Posterior cingulate gyrus (tissue), 11 donors: ENCODE data around the gene EXOC6.
A peak's percentile ranks its signal among the peaks of the same experiment; 100 is the strongest.

Source experiments
- DNase-seq, 10 donors: peaks; one replicate each; pipeline versions ENCODE4 v3.0.0 to v3.0.0-alpha.2; 2020 to 2021; ENCODE audit warnings: mixed read lengths in 3 of 10
- intact Hi-C: fragments of 100-400 bp; cut with DNase I; formaldehyde crosslinking; loops from one replicate; pipeline ENCODE4 v1.15.1; 2023

EXOC6 gene

GRCh38 chr10:93072713-93073538 is 224.6 kb downstream of the EXOC6 start:
- peak in 2 of 10 donors; percentile 59 to 70 for DNase-seq
- intact Hi-C loops = no loop called here

- DNase-seq = peak in 1 of 10 donors; percentile 57
- intact Hi-C loops = no loop called here
Measured at GRCh38 chr10:93073539-93074146, 225.3 kb downstream of the EXOC6 start, which contains the start of gene CYP26A1. Gene CYP26A1 (plus strand): TSS chr10:93073893. CDS start chr10:93073935, 42 bp downstream.

DNA sequence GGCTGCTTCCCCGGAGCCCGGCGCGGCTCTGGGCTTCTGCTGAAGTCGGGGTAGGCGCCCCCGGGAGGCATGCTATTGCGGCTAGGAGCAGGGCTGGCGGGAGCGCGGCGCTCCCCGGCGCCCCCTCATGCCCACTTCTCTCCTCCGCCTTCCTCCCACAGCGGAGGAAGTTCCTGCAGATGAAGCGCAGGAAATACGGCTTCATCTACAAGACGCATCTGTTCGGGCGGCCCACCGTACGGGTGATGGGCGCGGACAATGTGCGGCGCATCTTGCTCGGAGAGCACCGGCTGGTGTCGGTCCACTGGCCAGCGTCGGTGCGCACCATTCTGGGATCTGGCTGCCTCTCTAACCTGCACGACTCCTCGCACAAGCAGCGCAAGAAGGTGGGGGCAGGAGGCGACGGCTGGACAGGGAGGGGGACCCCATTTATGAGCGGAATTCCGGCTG is 225.9 kb downstream of the EXOC6 start:
- intact Hi-C loops = no loop called here
- peak in 2 of 10 donors; percentile 8 to 70 for DNase-seq

- intact Hi-C loops = no loop called here
- peak in 2 of 10 donors; percentile 7 to 76 for DNase-seq
Measured at GRCh38 chr10:93074597-93075368, 226.5 kb downstream of the EXOC6 start.

DNA sequence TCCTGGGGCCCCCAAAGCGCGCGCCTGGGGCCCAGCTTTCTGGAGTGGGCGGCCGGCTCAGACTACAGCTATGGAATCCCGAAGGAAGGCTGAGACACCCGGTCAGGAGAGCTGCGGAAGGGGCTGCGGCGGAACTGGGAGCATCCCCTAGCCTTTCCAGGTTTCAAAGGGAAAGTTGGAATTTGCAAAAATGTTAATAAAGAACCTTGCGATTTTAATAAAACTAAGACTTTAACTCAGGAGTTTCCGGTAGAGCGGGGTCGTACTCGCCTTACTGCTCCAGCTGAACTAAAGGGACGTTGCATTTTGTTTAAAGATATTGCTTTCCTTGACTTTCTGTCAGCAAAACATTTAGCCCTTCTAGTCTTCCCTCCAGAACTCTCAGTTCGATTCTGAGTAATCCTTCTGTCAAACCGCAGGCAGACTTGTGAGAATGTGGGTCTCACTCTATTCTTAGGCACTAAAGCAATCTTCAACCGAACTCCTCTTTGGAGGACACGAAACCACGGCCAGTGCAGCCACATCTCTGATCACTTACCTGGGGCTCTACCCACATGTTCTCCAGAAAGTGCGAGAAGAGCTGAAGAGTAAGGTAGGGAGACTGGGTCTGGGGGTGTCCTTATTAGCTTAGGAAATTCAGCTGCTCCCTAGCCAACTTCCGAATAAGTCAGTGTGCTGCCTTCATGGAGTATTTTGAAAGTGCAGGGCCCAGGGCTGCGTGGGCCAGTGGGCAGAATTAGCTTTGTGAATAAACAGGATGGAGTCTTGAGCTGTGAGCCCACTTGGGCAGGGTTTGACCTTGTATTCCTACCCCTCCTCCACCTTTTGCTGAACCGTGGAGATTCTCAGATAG is 227.3 kb downstream of the EXOC6 start:
- no peak for DNase-seq
- intact Hi-C loops = no loop called here

GRCh38 chr10:93076871-93077270 is 228.6 kb downstream of the EXOC6 start:
- DNase-seq = no peak
- intact Hi-C loops = no loop called here

GRCh38 chr10:93077860-93078337 is 229.6 kb downstream of the EXOC6 start:
- intact Hi-C loops = no loop called here
- no peak for DNase-seq

- peak in 1 of 10 donors; percentile 50 for DNase-seq
- intact Hi-C loops = loop anchor here (1.0 to 5.0 kb wide), 2 partner anchors 209 to 272 kb away; no protein-coding TSS in a partner anchor
Measured at GRCh38 chr10:93079663-93080349, 231.5 kb downstream of the EXOC6 start.

DNA sequence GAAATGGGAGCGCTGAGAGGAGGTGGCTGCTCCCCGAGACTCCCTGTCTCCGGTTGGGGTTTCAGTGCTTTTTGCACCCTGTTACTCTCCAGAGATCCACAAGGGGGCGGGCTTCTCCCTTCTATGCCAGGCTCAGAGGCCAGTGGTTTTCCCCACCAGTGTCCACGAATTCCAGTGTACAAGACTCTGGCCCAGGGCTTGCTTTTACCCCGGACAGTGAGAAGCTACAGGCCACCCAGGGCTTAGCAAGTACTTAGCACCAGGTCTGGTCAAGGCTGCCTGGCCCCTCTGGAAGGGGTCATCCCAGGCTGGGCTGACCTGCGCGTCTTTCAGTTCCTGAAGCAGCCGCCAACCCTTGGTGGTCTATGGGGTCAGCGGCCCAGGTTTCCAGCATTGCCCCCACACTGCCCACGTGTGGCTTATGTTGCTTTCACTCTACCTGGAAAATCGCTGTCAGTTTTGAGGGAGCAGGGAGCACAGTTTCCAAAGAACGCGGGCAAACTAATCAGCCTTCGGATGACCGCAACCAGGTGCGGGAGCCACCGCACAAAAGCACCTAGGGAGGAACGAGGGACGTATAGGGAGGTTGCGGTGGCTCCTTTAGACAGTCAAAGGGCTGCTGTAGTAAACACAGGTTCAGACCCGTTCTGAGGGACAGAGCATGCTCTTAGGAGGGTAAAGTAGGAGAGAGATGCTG is 232.2 kb downstream of the EXOC6 start:
- peak in 8 of 10 donors; percentile 56 to 94 (median 69) for DNase-seq
- intact Hi-C loops = loop anchor here (1.0 to 5.0 kb wide), 2 partner anchors 209 to 272 kb away; no protein-coding TSS in a partner anchor

DNA sequence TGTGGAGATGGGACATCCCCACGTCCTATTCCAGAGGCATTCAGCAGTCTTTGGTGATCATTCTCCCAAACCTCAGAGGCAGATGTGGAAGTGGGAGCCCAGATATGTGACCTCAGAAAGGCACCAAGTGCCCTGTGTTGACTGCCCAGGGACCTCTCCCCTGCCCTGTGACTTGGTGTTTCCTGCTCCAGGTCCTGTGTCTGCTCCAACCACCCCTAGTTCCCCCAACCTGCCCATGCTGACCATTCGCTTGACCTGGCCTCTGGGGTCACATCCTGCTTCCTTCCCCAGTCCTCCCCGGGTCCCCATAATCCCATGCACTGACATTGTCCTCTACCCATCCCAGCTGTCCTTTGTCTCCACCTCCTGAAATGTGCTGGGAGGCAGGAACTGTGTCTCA is 233.0 kb downstream of the EXOC6 start:
- no peak for DNase-seq
- intact Hi-C loops = loop anchor here (5.0 kb wide), 1 partner anchor 271 kb away; no protein-coding TSS in a partner anchor

DNA sequence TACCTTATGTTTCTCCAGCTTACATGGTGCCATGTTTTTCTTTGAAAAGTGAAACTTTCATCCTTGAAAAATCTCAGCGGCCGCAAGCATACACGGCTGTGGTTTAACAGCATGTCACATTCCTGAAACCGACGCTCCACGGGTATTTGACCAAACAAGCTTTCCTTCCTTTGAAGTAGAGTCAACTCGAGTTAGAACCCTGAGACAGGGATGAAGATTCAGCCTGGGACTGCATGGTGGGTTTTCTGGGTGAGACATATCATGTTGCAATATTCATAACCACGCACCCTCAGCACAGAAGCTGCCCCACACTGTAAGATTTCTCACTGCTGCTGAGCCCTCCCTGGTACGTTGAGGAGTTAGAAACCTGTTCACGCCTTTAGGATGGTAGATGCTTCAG is 233.5 kb downstream of the EXOC6 start:
- intact Hi-C loops = loop anchor here (5.0 kb wide), 1 partner anchor 270 kb away; no protein-coding TSS in a partner anchor
- no peak for DNase-seq

- no peak for DNase-seq
- intact Hi-C loops = loop anchor here (5.0 kb wide), 1 partner anchor 268 kb away; no protein-coding TSS in a partner anchor
Measured at GRCh38 chr10:93083743-93084539, 235.6 kb downstream of the EXOC6 start.

GRCh38 chr10:93085272-93085859 is 237.0 kb downstream of the EXOC6 start:
- DNase-seq = no peak
- intact Hi-C loops = no loop called here

GRCh38 chr10:93086289-93086688 is 238.0 kb downstream of the EXOC6 start:
- intact Hi-C loops = no loop called here
- no peak for DNase-seq

DNA sequence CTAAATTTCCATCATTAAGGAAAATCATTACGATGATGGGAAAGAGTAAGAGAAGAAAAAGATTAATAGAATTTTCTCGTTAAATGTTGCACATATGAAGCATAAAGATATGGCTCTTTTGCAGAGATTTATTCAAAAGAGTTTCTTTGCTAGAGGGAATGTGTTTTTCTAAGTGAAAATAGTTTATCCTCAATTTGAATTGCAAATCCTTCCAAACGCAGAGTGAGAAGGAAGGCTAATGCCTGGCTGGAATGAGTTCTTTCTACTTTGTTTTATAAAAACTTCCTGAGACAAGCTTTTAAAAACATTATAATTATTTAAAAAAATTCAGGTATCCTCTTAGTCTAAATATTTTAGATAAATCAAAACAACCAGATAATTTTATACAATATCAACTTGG is 239.5 kb downstream of the EXOC6 start:
- no peak for DNase-seq
- intact Hi-C loops = no loop called here

DNA sequence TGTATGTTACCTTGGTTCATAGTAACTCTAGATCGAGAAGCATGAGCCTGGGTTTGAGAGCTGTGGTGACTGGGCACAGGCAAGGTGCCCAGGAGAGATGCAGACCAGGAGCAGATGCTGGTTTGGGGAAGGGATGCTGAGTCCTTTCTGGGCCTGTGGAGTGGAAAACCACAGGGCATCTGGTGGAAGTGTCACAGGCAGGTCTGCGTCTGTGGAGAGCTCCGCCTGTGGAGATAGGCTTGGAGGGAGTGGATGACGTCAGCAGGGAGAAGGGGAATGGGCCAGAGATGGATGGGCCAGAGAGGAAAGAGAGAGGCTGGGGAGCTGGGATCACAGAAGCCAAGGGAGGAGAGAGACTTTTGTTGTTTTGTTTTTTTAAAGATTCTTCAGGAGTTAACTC is 240.1 kb downstream of the EXOC6 start:
- intact Hi-C loops = no loop called here
- no peak for DNase-seq

DNA sequence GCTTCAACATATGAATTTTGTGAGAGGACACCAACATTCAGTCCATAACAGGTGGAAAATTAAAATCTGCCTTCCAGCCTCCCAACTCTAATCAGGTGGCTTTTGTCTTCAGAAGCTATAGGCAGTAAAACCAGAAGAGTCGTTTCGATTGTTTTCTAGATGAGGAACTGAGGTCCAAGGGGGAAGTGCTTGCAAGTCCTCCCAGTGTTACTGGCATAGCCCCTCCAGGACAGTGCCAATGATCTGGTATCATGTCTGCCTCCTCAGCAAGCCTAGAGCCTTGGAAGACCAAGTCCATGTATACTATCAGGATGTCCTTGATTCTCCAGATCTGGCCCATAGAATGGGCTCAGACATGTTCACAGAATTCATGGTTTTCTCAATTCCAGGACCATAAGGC is 242.3 kb downstream of the EXOC6 start:
- intact Hi-C loops = no loop called here
- DNase-seq = no peak
